Body of pancreas (tissue), 4 donors: ENCODE measurements around the gene TOGARAM2.

Experiments
- CTCF ChIP-seq, 7 experiments: fragments of 450-650 bp in 4 of 7; fragments of 200-600 bp in 3 of 7; sonication (generic) in 3 of 7; IDR thresholded peaks; one replicate each; pipeline ENCODE4 v1.5.1; 2016 to 2019; ENCODE audit warnings: antibody characterized with exemption in 7 of 7
- POLR2A ChIP-seq, 3 donors: fragments of 450-650 bp; IDR thresholded peaks; one replicate each; pipeline ENCODE4 v1.6.1; 2016; ENCODE audit warnings: antibody characterized with exemption in 3 of 3, mild to moderate bottlenecking in 2 of 3

DNA sequence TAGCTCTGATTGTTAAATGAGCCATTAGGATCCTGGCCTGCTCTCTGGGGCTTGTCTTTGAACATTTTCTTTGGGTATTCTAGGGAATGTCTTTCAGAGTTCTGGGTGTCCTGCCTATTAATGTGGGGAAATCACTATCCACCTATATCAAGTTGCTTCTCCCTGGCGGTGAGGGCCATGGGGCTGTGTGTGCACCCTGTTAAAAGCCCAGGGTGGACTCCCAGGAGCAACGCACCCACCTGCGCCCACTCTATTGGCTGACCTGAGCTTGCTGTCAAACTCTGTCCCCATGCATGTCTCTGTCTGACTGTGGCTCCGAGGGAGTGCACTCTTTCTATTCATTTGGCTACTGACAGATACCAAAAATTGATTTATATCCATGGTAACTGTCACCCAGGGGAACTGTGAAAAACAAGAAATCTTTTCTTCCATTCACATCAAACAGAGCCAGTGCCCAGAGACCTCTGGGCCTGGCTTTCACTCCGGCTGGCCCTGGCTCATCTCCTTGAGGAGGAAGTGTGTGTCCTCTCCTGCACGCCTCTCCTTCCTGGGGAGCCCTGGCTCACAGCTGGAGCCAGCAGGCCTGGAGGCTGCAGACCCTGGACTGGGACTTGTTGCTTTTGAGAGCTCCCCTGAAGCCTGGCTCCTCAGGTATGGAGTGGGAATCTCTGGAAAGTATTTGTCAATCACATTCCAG lies 10.5 kb upstream of the TOGARAM2 start:
- TF ChIP-seq CTCF (IDR thresholded peaks at IDR 0.05) = no peak
- no peak for TF ChIP-seq POLR2A (IDR thresholded peaks at IDR 0.05)
